HepG2 (cell line): ENCODE measurements around the gene TRIAP1. TPM values are rescaled to one million over a fixed set of nuclear protein-coding genes. Genes with fewer than 3 reads are reported as not detected.

Source experiments
- CSRNP2 ChIP-seq: sonication (generic); formaldehyde crosslinking; conservative IDR thresholded peaks from 2 replicates; pipeline ENCODE4 v1.8.0; 2022; ENCODE audit warnings: low read depth, missing genetic modification reagents
- DBP ChIP-seq: sonication (generic); formaldehyde crosslinking; IDR thresholded peaks from 2 replicates; pipeline ENCODE4 v1.4.0; 2020; ENCODE audit warnings: missing genetic modification reagents; ENCODE audit errors: not compliant biosample characterization
- FOSL1 ChIP-seq: sonication (generic); formaldehyde crosslinking; IDR thresholded peaks from 2 replicates; pipeline ENCODE4 v1.9.0; 2021; ENCODE audit warnings: missing genetic modification reagents, borderline replicate concordance
- FOXP4 ChIP-seq: sonication (generic); formaldehyde crosslinking; IDR thresholded peaks from 2 replicates; pipeline ENCODE4 v1.4.0; 2020; ENCODE audit warnings: missing genetic modification reagents
- IRF1 ChIP-seq: sonication (generic); formaldehyde crosslinking; IDR thresholded peaks from 2 replicates; pipeline ENCODE4 v1.4.0; 2020; ENCODE audit warnings: low read depth, mild to moderate bottlenecking, missing genetic modification reagents
- KLF11 ChIP-seq: IDR thresholded peaks from 2 replicates; pipeline ENCODE4 v1.6.1; 2016; ENCODE audit warnings: missing compliant biosample characterization
- KLF9 ChIP-seq: IDR thresholded peaks from 2 replicates; pipeline ENCODE4 v1.6.1; 2016; ENCODE audit warnings: low read depth
- MXI1 ChIP-seq: IDR thresholded peaks from 3 replicates; pipeline ENCODE4 v1.6.1; 2012; ENCODE audit warnings: low read depth, low read length, inconsistent platforms, borderline replicate concordance
- REST ChIP-seq, 2 experiments: IDR thresholded peaks; 2 replicates each; pipeline ENCODE4 v1.6.1; 2011 to 2012; ENCODE audit warnings: low read length in 2 of 2, borderline replicate concordance in 1 of 2, low read depth in 1 of 2, mild to moderate bottlenecking in 1 of 2, moderate library complexity in 1 of 2
- RORA ChIP-seq: sonication (generic); formaldehyde crosslinking; IDR thresholded peaks from 2 replicates; pipeline ENCODE4 v1.5.0; 2020; ENCODE audit warnings: mild to moderate bottlenecking, missing genetic modification reagents, moderate library complexity
- SIX1 ChIP-seq: sonication (generic); formaldehyde crosslinking; IDR thresholded peaks from 2 replicates; pipeline ENCODE4 v1.4.0; 2020; ENCODE audit warnings: missing genetic modification reagents, borderline replicate concordance
- TBX3 ChIP-seq: fragments of 450-650 bp; IDR thresholded peaks from 2 replicates; pipeline ENCODE4 v1.6.1; 2017; ENCODE audit warnings: antibody characterized with exemption, mild to moderate bottlenecking, inconsistent platforms, borderline replicate concordance
- ZGPAT ChIP-seq: IDR thresholded peaks from 2 replicates; pipeline ENCODE4 v1.6.1; 2016; ENCODE audit warnings: mild to moderate bottlenecking
- ZNF263 ChIP-seq: sonication (generic); formaldehyde crosslinking; IDR thresholded peaks from 2 replicates; pipeline ENCODE4 v1.4.0; 2020; ENCODE audit warnings: missing genetic modification reagents
- ZNF83 ChIP-seq: sonication (generic); formaldehyde crosslinking; IDR thresholded peaks from 2 replicates; pipeline ENCODE4 v1.4.0; 2020; ENCODE audit warnings: missing genetic modification reagents, mild to moderate bottlenecking, borderline replicate concordance
- polyA plus RNA-seq, 8 experiments: library from polyadenylated mRNA; depleted of rRNA in 3 of 8; stranded (reverse) in 7 of 8; unstranded in 1 of 8; fragments of >200 nt; fragmentation: Illumina TruSeq in 4 of 8; extraction: Trizol in 4 of 8; gene quantifications; 2 replicates each; pipeline versions ENCODE4 v1.2.1 to v1.2.3, GENCODE V29; 2011 to 2016; ENCODE audit warnings: low read depth in 4 of 8, missing spikeins in 1 of 8, mixed read lengths in 1 of 8; ENCODE audit not compliant: insufficient read depth in 1 of 8
- total RNA-seq, 5 experiments: library from RNA; depleted of rRNA; stranded (reverse); fragments of >200 nt; fragmentation: Illumina TruSeq; extraction: Trizol; gene quantifications; 2 replicates each; pipeline ENCODE4 v1.2.3, GENCODE V29; 2016; ENCODE audit warnings: low read depth in 1 of 5

TRIAP1 gene
- total and polyA plus RNA-seq, 2 of the 13 experiments (the other 11 are each of a cell fraction or from before 2014, with no cell fraction given): 55.0 to 117 TPM

GRCh38 chr12:120445911-120446843 lies at the start of gene TRIAP1, which contains the start of gene GATC (continued):
- TF ChIP-seq CSRNP2: no peak
- peak; percentile 94 for TF ChIP-seq ZGPAT (CRISPR knock-in tag)
- TF ChIP-seq KLF11: peak; percentile 95; the same call in 1 of the 2 replicates
- TF ChIP-seq ZNF83 (CRISPR knock-in tag): peak; percentile 73; the same call in 1 of the 2 replicates
- TF ChIP-seq IRF1: no peak
- TF ChIP-seq KLF9 (CRISPR knock-in tag): peak; percentile 35; the same call in 1 of the 2 replicates
- no peak for TF ChIP-seq DBP
- peak; percentile 52; the same call in 1 of the 2 replicates for TF ChIP-seq TBX3
- peak; percentile 83 for TF ChIP-seq ZNF263 (CRISPR knock-in tag)
- peak; percentile 98 for TF ChIP-seq MXI1
- TF ChIP-seq RORA (CRISPR knock-in tag): no peak
- peak in 1 of 2 experiments; percentile 43; a peak in 2 of 4 replicates for TF ChIP-seq REST (IDR thresholded peaks at IDR 0.05; ENCODE audit: borderline replicate concordance in 1 of 2, low read depth in 1 of 2, low read length in 2 of 2)
- no peak for TF ChIP-seq FOSL1
- no peak; the same call in 1 of the 2 replicates for TF ChIP-seq SIX1 (CRISPR knock-in tag)
- peak; percentile 73 for TF ChIP-seq FOXP4 (CRISPR knock-in tag)
